ENCODE data around the gene CORO1C. TPM values are rescaled to one million over a fixed set of nuclear protein-coding genes. Genes with fewer than 3 reads are reported as not detected.
A peak's percentile ranks its signal among the peaks of the same experiment; 100 is the strongest.

CORO1C gene
- total RNA-seq, 1 experiment from 2014 or later = 91.2 TPM

DNA sequence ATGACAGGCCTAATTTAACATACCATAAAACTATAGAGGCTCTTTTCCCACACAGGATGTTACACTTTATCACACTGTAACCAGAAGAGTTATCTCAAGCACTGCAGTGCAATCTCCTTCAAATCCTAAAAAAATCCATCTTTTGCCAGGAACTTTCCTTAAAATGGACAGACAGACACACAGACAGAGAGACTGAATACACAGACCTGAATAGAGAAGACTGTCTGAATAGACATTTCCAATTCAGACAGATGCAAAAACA lies 6.5 kb downstream of the CORO1C start:
- DNase-seq (ENCODE audit: low read depth) = no peak

DNA sequence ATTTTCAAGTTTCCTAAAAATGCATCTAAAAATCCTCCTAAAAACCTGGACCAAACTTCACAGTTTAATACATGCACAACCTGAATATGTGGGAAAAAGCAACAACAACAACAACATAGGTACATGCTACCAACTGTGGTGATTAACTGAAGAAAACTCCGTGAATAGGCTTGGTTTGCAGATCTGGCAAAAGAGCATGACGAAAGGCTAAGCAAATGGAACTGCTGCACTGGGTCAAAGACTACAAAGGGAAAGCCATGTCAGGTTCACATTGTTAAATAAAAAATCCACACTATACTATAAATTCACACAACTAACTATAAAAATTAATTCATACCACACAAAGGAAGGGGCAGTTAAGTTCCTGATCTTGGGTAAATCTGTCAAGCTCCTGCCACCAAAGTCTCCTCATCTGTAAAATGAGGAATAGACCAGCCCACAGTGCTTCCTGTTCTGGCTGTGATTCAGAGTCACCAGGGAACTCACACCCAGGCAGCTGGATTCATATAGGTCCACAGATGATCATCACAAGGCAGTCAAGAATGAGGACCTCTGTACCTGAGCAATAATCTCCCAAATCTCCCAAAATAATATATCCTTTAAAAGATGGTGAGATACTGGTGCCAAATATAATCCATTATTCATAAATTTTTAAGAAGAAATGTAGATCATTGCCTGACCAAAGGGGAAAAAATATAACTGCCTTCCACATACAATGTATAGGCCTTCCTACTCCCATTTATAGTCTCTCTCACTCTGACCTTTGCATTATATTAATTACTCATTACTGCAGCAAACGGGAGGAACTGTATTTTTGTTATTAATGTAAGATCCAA lies 7.0 kb downstream of the CORO1C start:
- DNase-seq (ENCODE audit: low read depth) = peak; percentile 58

DNA sequence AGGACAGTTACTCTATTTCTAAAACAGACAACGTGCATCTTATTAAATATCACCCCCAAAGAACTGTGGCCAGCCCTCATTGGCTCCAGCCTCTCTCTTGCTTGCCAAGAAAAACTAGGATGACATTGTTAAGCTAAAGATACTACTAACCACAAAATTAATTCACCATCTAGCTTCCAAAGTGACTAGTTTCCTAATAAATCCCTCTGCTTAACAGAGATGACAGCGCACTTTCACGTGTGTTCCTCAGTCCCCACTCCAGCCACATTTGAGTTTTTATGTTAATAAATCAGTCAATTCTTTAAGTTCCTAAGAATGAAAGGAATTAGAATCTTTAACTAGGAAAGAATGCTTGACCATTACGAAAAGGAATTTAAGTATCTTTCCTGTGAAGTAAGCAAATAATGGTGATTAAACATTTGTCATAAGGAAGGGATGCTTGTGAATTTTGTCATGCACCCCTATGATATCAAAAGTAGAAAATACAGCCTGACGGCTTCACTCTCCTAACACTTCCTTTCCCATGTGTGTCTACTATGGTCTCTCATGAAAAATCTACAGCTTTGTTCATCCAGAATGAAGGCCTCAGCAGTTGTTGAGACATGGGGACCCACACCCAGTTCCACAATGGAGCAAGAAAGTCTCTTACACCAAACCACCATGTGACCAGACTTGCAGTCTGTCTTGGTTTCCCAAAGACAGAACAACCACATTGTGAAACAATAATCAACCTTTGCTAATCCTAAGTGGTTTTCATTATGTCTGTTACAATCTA lies 8.1 kb downstream of the CORO1C start:
- DNase-seq (ENCODE audit: low read depth) = peak; percentile 65

DNA sequence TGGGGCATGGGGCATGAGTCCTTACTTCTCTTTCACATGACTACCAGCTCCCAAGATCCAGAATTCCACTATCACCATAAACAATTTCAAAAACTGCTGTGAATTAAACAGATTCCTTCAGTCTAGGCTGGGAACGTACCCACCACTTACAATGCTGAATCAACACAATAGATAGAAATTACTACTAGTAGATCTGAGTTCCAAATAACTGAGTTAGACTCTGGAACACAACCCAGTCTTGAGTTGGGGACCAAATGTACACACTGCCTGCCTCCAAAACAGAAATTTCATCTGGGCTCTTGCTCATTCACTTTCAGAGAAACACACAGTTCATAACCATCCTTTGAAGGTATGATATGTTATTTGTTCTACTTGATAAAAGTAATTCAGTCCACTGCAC lies 8.9 kb downstream of the CORO1C start:
- no peak for DNase-seq (ENCODE audit: low read depth)

DNA sequence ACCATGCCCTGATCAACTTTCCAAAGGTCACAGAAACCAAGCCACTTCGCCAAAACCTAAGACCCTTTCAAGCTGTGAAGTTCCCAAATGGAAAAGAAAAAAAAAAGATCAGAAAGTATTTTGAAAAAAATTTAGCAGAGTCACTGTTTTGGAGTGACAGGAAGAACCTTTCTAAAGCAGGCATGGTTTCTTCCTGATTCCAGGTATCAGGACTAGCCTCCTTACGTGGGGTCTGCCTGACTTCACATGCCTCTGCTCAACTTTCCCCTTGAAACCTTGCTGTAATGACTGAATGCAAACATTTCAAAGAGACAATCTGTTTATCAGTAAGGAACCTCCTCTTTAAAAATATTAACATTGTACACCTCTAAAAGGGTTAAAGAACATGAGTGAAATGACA lies 9.5 kb downstream of the CORO1C start:
- DNase-seq (ENCODE audit: low read depth) = no peak

DNA sequence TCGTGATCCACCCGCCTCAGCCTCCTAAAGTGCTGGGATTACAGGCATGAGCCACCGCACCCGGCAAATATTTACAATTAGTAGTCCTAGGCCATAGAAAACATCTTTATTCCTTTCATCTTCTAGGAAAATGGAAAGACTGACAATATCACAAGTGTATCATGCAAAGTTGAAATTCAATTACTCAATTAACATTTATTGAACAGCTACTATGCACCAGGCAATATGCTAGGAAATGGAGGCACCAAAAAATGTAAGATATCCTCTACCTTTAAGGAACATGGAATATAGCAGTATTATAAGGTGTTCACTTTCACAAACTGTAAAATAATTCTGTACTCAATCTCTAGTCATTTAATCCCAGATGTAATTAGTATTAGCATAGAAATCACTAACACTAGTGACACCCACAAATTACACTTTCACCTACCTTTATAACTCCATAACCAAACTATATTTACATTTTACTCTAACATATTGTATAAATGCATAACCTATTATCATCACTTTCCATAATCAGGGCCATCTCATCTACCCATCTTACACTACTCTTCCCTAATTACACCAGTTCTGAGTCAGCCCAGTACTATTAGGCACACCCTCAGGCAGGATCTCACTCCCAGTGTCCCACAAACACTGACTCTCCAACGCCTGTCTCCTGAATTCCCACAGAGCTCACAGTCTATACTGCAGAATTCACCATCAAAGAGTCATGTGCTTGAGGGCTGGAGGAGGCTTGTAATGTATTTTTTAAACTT lies 10.4 kb downstream of the CORO1C start:
- peak; percentile 75 for DNase-seq (ENCODE audit: low read depth)

DNA sequence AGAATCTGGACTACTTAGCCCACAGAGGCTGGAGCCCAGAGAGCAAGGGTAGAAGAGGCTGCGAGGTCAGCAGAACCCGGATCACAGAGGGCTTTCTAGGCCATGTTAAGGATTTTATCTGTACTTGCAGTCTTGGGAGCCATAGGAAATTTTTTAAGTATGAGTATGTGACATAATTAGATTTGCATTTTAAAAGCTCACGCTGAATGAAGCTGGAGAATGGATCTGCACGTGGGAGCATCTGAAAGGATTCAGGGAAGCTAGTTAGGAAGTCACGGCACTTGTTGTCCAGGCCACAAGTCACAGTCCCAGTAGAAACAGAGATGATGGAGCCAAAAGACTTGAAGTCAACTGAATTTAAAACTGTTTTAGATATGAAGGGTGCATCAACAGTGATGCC lies 14.1 kb downstream of the CORO1C start:
- DNase-seq (ENCODE audit: low read depth) = no peak

DNA sequence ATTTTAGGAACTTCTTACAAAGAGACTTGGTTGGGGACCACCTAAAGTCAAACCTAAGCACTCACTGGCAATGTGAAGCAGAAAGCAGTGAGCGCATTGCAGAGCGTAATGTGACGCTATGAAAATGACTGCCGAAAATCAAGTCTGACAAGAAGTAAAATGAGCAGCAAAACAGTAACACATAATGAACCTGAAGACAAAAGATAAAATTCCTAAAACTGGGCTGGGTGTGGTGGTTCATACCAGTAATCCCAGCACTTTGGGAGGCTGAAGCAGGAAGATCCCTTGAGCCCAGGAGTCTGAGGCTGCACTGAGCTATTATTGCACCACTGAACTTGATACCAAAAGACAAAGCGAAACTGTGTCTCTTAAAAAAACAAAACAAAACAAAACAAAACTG lies 16.5 kb downstream of the CORO1C start:
- DNase-seq (ENCODE audit: low read depth) = no peak

DNA sequence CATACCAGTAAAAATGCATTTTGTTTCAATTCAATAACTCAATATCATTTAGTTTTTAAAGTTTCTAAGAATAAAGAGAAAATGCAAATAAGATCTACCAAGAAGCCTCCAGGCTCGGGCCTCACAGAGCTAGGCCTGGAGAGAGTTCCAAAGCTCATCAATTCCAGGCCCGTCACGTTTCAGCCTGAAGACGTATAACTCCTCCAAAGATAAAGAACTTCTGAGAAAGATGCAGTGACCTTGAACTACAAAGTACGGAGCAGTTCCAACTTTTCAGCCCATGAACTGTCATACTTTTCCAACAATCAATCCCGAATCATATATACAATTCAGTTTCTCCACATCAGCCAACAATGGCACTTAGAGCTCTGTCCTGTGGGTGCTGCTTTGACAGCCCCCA lies 17.8 kb downstream of the CORO1C start:
- DNase-seq (ENCODE audit: low read depth) = no peak

DNA sequence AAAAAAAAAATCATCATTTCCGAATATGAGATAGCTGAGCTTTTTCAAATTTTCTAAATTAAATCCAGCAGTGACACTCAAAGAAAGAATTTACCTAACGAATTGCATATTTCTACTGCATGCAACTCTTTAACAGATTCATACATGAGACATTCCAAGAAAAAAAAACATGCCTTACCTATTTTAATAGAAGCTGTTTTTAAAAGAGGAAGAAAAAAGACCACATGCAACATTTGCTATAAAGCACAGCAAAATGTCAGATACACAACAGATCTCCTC lies 18.5 kb downstream of the CORO1C start:
- DNase-seq (ENCODE audit: low read depth) = no peak

DNA sequence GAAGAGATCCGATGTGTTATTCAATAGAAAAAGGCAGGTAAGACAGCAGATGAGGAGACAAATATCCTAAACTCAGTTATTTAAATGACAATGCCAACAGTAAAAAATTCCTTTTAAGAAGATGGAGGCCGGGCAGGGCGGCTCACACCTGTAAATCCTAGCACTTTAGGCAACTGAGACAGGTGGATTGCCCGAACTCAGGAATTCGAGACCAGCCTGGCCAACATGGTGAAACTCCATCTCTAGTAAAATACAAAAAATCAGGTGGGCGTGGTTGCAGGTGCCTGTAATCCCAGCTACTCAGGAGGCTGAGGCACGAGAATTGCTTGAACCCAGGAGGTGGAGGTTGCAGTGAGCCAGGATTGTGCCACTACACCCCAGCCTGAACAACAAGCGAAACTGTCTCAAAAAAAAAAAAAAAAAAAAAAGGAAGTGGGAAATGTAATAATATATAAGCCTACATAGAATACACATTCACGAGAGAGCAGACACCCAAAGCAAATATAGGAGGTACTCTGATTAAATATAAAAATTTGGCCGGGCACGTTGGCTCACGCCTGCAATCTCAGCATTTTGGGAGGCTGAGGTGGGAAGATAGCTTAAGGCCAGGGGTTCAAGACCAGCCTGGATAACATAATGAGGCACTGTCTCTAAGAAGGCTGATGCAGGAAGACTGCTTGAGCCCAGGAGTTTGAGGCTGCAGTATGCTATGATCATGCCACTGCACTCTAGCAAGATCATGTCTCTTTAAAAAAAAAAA lies 19.0 kb downstream of the CORO1C start:
- DNase-seq (ENCODE audit: low read depth) = no peak

DNA sequence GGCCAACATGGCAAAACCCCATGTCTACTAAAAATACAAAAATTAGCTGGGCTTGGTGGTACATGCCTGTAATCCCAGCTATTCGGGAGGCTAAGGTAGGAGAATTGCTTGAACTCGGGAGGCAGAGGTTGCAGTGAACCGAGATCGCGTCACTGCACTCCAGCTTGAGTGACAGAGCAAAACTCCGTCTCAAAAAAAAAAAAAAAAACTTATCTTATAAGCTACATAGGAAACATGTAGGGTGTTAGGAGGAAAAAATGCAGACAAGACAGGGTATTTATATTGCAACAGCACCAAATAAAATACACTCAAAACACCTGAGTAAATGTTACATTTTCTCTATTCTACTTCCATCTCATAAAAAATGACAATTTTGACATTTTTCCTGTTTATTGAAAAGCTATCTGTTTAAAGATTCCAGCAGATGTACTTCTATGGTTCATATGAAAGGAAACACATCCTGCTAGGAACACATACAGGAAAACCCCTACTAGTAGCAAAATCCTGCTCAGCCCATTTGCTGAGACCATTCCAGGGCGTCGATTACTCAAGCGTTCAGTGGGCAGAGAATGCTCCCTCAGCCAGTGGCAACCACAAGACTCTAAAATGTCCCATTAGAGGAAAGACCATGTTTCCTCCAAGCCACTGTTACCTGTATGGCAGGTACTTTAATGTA lies 19.7 kb downstream of the CORO1C start:
- DNase-seq (ENCODE audit: low read depth) = no peak

DNA sequence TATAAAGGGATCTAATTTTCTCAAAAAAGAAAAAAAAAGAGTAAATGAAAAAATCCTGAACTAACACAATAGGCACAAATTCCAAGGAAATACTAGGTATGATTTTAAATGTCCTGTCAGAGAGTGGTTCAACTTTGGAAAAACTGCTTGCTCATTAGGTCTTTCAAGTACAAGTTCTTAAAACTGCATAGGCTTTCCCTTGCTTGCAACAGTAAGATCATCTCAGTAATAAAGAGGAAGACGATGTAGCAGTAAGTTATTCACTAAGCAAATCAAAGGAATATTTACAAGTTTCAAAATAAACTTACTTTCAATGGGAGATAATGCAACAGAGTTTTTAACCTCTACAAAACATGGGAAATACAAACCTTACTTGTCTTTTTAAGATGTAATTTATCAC lies 21.6 kb downstream of the CORO1C start:
- no peak for DNase-seq (ENCODE audit: low read depth)

DNA sequence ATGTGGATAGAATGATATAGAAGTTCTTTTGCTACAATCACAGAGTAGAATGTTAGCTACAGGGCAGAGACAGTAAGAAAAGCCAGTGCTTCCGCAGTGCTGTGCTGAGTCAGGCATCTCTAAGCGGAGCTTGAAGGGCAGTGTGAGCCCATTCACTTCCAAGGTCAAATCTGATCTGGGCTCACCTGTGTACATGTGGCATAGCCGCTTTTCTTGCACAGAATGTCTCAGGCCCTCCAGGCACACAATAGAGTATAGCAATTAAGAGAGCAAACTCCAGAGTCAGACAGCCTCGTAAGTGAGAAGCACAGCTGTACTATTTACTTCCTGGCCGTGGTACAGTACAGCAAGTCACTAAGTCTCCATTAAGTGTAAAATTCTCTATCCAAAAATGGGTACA lies 26.8 kb downstream of the CORO1C start:
- no peak for DNase-seq (ENCODE audit: low read depth)

DNA sequence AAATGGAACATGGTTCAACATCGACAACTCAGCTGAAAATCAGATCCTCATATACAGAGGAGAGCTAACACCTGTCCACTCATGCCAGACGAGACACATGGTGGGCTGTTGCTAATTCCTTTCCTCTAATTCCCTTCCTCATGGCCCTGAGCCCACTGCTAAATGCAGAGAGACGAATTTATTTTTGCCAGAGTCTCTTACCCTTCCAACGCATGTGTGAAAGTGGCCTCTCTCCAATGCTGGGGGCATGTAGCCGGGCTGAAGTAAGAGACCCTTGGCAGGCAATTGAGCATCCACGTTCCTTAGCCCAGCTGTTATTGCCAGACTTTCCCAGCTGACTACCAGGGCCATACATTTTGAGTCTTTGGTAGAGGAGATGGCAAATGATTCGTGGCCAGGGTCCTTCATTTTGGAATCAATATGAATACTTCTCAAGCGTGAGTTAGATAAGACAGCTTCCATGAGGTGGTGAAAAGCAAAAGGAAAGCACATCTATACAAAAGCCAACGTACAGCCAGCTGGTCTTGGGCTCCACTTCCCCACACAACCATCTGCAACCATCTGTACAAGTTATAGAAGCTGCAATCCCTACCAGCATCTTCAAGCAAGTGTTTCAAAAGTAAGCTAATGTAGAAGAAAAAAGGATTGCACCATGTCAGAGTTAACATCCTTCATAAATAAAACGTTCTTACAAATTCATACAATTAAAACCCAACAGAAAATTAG lies 28.6 kb downstream of the CORO1C start:
- DNase-seq (ENCODE audit: low read depth) = no peak

DNA sequence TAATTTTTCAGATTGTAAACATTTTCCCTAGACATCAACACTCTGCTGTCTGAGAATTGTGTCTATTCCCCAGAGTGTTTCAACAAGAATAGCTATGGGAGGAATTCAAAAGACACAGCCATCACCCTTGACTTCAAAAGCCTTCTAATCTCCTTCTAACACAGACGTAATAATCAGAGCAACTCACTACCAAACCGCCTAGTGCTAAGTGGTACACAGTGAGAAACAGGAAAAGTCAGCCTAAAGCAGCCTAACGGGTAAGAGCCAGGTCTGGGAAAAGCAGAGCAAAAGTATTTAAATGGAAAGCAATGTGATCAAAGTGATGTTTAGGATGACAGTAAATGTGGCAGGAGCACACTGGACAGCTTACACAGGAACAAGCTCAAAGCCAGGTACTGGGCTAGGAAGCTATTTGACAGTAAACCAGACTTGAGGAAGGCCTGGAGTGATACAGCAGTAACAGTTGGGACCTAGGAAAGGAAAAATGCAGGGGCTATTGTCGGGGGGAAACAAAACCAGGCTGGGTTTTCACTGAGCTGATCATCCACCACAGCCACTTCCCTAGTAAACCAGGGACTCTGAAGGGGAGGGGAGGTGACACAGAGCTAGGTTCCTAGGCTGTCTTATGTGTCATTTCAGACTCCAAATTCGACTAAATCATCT lies 29.4 kb downstream of the CORO1C start:
- no peak for DNase-seq (ENCODE audit: low read depth)

DNA sequence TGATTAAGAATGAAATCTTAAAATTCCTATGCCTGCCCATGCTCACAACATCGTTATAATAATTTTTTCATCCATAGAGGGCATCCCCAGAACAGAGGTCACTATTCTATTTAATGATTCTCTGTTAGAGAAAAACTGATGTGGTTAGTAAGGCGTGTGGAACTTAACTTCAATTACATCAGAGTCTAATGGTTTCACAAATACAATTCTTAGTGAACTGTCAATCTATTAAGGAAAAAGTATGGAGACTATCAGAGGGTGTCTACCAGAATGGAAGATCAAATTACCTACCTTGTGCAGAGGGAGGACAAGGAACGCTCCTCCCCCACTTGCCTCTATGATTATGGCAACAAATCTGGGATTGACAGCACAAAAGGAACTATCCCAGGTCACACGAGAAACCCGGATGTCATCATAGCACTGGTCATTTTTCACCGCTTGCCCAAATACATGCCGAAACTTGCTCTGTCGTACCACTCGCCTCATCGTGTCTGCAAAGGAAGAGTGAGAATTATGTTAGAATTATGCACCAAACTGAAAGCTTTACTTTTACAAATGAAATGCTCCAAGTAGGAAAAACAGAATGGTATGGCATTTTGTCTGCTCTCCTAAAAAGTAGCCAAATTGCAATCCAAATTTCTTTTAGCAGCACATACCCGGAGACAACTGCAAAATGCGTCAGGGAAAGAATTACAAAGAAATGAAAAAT lies 30.3 kb downstream of the CORO1C start:
- DNase-seq (ENCODE audit: low read depth) = no peak

DNA sequence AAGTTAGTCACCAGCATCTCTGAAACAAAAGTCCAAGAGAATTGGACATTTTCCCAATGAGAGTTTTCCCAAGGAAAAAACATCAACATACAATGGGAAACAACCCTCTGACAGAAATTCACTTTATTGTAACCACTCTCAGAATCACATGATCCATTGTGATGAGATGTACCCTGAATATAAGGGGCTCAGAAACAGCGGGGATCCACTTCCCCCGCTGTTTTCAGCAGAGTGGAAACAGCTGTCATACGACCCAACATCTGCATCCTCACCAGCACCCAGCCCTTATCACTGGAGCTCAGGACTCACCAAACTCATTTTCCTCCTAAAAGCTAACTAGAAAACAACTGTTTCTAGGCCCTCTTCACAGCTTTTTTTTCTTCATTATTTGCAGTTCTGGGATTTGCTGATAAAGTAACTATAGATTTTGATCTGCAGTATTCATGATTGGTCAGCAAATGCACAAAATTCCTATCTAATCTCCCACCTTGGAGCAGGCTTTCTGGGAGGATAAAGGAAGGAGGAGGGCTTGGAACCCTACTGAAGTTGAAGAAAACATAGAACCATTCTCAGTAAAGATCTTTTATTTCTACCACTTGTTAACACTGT lies 31.3 kb downstream of the CORO1C start:
- no peak for DNase-seq (ENCODE audit: low read depth)

DNA sequence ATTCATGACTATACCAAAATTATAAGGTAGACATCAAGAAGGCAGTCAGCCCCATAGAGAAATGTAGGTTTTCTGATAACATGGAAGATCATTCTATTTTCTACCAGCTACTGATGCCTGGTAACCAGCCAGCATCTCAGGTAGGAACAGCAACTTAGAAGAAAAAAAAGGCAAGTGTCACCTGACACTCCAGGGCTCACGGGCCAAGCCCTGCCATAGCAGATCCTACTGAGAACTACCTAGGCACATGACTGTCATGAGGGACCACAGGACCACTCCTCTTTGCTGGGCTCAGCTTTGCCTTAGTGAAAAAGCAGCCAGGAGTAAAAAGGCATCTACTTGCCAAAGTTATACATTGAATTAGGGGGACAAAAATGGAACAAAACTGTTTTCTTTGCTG lies 33.4 kb downstream of the CORO1C start:
- DNase-seq (ENCODE audit: low read depth) = no peak

DNA sequence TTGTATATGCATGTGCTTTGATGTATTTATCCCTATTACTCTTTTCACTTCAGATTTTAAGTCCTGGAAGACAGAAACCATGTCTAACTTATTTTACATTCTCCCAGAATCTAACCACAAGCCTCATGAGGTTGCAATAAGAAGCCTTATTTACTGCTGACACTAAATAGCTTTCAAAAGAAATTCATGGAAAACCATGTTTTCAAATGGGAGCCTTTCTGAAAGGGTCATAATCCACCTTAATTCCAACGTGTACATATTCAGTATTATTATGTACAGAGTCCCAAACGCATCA lies 34.4 kb downstream of the CORO1C start:
- DNase-seq (ENCODE audit: low read depth) = no peak

Measured in RPMI7951 (cell line).